GM12892 (cell line): ENCODE data around the gene YTHDF1.

Experiments
- POLR2A ChIP-seq: IDR thresholded peaks from 2 replicates; pipeline ENCODE4 v1.6.1; 2011; ENCODE audit warnings: low read depth, low read length, control low read depth
- POLR2AphosphoS5 ChIP-seq: IDR thresholded peaks from 2 replicates; pipeline ENCODE4 v1.6.1; 2011; ENCODE audit warnings: low read depth, low read length, control low read depth

DNA sequence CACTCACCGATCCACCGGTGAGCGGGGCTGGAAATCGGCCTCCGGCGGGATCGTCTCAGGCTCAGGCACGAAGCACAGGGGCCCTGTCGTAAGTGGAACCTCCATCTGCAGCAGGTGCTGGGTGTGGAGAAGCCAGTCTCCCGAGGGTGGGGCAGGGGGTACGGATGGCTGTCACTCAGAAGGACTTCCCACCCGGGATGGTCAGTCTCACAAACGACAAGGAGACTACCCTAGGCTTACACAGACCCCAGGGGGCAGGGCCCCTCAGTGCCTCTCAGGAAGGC, 27.8 kb downstream of the YTHDF1 start:
- TF ChIP-seq POLR2A (no peak), POLR2AphosphoS5 (no peak)
